Progenitor cell of endocrine pancreas (in vitro differentiated cells): ENCODE measurements around the gene RASGRF2. TPM values are rescaled to one million over a fixed set of nuclear protein-coding genes. Genes with fewer than 3 reads are reported as not detected.

Experiments used
- DNase-seq: peaks from one replicate; pipeline ENCODE4 v3.0.0; 2021; ENCODE audit warnings: low spot score; ENCODE audit not compliant: unreplicated experiment
- H3K27ac Mint-ChIP-seq: 2 replicates; pipeline ENCODE4 v1.8.0; 2021; ENCODE audit warnings: mild to moderate bottlenecking, moderate library complexity, mixed read lengths
- H3K27me3 Mint-ChIP-seq: 2 replicates; pipeline ENCODE4 v1.8.0; 2021; ENCODE audit warnings: mixed read lengths
- H3K36me3 Mint-ChIP-seq: 2 replicates; pipeline ENCODE4 v1.8.0; 2022; ENCODE audit warnings: mixed read lengths; ENCODE audit not compliant: insufficient read depth
- H3K4me1 Mint-ChIP-seq: 2 replicates; pipeline ENCODE4 v1.8.0; 2021; ENCODE audit warnings: low read depth, mixed read lengths
- H3K4me3 Mint-ChIP-seq: 2 replicates; pipeline ENCODE4 v1.8.0; 2021; ENCODE audit warnings: low read depth, mild to moderate bottlenecking, moderate library complexity, mixed read lengths
- H3K9me3 Mint-ChIP-seq: 2 replicates; pipeline ENCODE4 v1.8.0; 2021; ENCODE audit warnings: low read depth, mixed read lengths
- CTCF ChIP-seq: fragments of 200-600 bp; sonication (generic); IDR thresholded peaks from one replicate; pipeline ENCODE4 v1.5.0; 2021; ENCODE audit warnings: antibody characterized with exemption, mild to moderate bottlenecking; ENCODE audit not compliant: unreplicated experiment
- total RNA-seq: library from RNA; stranded (reverse); gene quantifications from 2 replicates; pipeline ENCODE4 v1.2.1, GENCODE V29; 2021

RASGRF2 gene
- total RNA-seq, 1 donor from 2014 or later = 0.62 TPM

- DNase-seq = no peak
- Mint-ChIP-seq H3K9me3 (no peaks in the 10 kb centered on the region), H3K4me3 (no peak overlapping the region), H3K27me3 (peaks cover 60% of the 10 kb centered on the region), H3K27ac (no peak overlapping the region), H3K36me3 (no peaks in the 10 kb centered on the region), H3K4me1 (peaks cover 15% of the 10 kb centered on the region)
- TF ChIP-seq CTCF = no peak
Measured at GRCh38 chr5:80962630-80963520, 2.7 kb downstream of the RASGRF2 start.

GRCh38 chr5:80963521-80963895, 3.3 kb downstream of the RASGRF2 start:
- Mint-ChIP-seq H3K4me1 (peaks cover 15% of the 10 kb centered on the region), H3K27me3 (peaks cover 54% of the 10 kb centered on the region), H3K27ac (no peak overlapping the region), H3K4me3 (no peak overlapping the region), H3K9me3 (no peaks in the 10 kb centered on the region), H3K36me3 (no peaks in the 10 kb centered on the region)
- TF ChIP-seq CTCF = no peak
- no peak for DNase-seq

- Mint-ChIP-seq H3K36me3 (no peaks in the 10 kb centered on the region), H3K4me3 (no peak overlapping the region), H3K27ac (no peak overlapping the region), H3K27me3 (peaks cover 48% of the 10 kb centered on the region), H3K4me1 (peaks cover 15% of the 10 kb centered on the region), H3K9me3 (no peaks in the 10 kb centered on the region)
- no peak for TF ChIP-seq CTCF
- no peak for DNase-seq
Measured at GRCh38 chr5:80963966-80964481, 3.9 kb downstream of the RASGRF2 start.

- no peaks in the 10 kb centered on the region for H3K9me3 Mint-ChIP-seq
- no peak overlapping the region for H3K4me3 Mint-ChIP-seq
- H3K27me3 Mint-ChIP-seq = peaks cover 44% of the 10 kb centered on the region
- no peak for DNase-seq
- H3K36me3 Mint-ChIP-seq = no peaks in the 10 kb centered on the region
- H3K27ac Mint-ChIP-seq = no peak overlapping the region
- no peak for TF ChIP-seq CTCF
- H3K4me1 Mint-ChIP-seq = peaks cover 13% of the 10 kb centered on the region
Measured at GRCh38 chr5:80964491-80964890, 4.3 kb downstream of the RASGRF2 start.

- Mint-ChIP-seq H3K27me3 (peaks cover 39% of the 10 kb centered on the region), H3K4me1 (peaks cover 9% of the 10 kb centered on the region), H3K4me3 (no peak overlapping the region), H3K36me3 (no peaks in the 10 kb centered on the region), H3K9me3 (no peaks in the 10 kb centered on the region), H3K27ac (no peak overlapping the region)
- DNase-seq = no peak
- TF ChIP-seq CTCF = no peak
Measured at GRCh38 chr5:80964919-80965318, 4.8 kb downstream of the RASGRF2 start.
